Measurements from ENCODE around the gene ANTXR1.

The ANTXR1 gene

DNA sequence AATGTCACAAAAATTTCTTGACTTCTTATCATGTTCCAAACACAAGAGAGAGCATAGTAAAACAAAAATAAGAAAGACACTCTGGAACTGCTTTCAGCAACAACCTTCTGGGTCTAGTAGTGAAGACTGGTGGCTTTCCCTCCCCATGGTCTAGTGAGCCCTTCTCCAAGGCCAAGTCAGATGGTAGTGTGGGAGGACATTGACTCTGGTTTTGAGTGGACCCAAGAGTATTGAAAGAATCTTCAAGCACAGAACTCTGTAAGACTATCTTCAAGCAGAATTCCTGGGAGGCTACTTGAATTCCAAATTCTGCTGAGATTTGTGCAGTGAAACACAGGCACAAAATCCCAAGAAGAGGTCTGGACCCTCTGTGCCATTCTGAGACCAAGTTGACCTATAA, 21.1 kb downstream of the ANTXR1 start:
- DNase-seq (ENCODE audit: low read depth) = no peak

DNA sequence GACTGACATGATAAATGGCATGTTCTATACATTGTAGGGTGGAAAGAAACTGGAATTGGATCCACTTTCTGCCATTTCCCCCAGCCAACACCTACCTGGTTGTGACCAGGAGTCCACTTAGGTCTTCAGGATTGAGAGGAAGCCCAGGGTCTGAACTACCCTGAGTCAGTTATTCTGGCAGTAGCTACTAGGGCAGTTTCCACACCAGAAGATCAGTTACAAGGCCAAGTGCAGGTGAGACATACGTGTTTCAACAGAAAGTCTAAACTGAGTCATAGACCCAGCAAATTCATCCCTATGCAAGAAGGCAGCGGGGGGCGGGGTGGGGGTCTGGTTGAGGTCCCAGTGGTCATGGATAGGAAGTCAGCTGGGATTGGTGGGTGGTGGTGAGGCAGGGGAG, 21.9 kb downstream of the ANTXR1 start:
- DNase-seq (ENCODE audit: low read depth) = no peak

DNA sequence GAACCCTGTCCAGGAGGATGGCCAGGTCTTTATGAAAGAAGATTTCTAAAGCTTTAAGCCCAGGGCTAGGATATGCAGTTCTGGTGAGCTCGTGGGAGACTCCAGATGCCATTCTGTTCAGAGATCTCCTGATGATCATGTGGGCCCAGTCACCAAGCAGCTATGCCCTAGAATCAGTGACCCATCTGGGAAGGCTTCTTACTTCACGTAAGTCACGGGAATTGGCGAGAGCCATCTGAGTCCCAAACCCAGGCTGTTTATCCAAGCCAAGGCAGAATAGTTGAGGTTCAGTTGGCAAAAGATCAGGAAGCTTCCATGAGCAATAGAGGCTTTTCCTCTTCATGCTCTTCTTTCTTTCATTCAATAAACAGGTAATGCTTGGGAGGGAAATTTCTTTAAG, 23.9 kb downstream of the ANTXR1 start:
- no peak for DNase-seq (ENCODE audit: low read depth)

DNA sequence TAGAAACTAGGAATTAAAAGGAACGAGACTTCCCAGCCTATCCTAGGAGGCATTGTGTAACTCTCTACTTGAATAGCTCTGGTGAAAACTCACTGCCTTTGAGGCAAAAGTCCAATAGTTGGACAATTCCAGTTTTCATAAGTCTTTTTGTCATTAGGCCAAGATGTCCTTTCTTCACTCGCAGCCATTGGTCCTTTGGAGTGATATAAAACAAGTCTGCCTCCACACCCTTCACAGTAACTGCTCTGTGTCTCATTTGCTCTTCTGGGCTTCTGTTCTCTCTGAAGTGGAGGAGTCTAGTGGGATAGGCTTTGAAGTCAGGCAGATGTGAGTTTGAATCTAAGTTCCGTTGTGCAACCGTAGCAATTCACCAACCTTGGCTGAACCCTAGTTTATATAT, 28.2 kb downstream of the ANTXR1 start:
- no peak for DNase-seq (ENCODE audit: low read depth)

DNA sequence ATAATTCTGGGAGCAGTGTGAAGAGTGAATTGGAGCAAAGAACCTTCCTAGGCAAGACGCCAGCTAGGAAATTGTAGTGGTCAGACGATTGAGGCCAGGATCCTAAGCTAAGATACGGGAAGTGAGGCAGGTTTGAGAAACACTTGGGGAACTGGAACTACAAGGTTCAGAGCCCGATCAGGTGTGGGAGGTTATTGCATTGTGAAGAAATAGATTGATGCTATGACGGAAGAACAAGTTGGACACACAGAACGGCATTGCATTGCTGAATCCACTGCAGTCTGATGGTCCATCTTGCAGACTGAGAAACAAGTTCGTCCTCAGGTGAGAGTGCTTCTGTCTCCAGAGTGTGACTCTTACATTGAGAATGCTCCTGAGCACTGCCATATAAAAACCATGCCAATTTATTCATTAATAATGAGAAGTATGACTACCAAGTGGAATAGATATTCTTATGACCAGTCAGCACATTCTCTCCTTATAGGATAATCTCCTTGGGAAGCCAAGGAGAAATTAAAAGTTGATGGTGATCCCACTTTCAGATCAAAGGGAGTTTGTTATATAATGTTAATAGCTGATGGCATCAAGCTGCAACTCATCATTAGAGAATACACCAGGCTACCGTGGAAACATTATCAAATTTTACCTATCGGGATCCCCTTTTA, 30.9 kb downstream of the ANTXR1 start:
- no peak for DNase-seq (ENCODE audit: low read depth)

DNA sequence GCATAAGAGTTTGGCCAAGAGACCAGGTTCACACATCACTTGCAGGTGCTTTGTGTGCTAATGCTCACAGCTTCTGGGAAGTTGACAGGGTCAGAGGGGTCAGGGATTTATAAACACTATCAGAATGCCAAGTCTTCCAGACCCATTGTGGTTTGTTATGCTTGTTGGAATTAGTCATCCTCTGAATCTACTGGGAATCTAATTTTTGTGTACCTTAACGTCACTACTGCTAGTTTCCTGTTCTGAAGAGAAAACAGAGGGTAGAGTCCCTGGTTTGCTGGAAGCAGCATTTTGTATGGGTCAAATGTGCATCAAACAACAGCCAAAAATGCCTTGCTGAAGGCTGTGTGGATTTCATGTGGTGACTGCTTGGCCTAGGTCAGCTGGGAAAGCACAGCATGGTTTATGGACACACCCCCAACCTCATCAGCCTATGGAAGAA, 33.3 kb downstream of the ANTXR1 start:
- no peak for DNase-seq (ENCODE audit: low read depth)

DNA sequence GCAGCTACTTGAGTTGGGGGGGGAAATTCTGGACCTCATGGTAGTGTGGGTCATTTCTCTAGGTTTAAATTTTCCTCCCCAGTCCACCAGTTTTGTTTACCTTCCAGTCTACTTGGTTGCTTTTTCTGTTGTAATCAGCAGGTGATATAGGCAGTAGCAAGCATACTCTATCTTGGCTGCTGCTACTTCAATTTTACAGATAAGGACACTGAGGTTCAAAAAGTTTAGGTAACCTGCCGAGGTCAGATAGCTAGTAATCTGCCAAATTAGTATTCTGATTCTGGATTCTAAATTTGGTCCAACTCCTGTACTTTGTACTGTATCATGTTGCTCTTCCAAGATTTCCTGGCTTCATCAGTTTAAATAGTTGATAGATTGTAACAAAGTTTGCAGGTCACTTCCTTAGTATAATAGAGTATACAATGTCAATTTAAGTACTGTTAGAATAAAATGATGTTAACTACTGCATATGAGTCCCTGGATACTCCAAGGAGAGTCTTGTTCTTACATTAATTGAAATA, 34.7 kb downstream of the ANTXR1 start:
- DNase-seq (ENCODE audit: low read depth) = no peak

DNA sequence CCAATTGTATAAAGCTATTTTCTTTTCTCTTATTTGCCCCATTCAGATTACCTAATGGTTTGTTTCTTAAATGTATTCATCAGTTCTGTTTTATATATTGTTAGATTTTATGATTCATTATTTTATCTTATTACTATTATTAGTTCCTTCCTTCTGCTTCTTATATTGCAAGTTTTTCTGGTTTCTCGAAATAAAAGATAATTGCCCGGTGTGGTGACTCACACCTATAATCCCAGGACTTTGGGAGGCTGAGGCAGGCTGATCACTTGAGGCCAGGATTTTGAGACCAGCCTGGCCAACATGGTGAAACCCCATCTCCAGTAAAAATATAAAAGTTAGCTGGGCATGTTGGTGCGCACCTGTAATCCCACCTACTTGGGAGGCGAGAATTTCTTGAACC, 37.8 kb downstream of the ANTXR1 start:
- DNase-seq (ENCODE audit: low read depth) = no peak

DNA sequence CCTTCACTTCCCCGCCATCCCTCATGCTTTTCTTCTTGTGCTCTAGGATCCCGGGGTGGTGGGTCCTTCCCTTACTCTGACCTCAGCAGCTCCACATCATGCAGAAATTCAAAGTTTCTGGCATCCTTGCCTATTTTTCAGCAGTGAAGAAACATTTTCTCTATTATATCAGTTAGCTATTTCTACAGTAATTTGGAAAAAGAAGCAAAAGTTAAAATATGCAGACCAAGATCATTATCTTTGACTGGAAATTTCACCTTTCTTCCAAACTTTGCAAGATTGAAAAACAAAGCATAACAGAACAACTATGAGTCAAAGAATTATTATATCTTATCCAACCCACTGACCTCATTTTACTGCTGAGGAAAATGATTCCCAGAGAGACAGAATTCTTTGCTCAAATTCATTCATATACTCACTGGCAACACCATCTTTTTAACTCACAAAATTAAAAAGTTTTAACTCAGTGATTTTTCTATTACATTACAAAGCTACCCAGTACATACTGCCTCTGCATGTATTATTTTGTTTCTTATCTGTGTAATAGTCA, 40.5 kb downstream of the ANTXR1 start:
- DNase-seq (ENCODE audit: low read depth) = no peak

DNA sequence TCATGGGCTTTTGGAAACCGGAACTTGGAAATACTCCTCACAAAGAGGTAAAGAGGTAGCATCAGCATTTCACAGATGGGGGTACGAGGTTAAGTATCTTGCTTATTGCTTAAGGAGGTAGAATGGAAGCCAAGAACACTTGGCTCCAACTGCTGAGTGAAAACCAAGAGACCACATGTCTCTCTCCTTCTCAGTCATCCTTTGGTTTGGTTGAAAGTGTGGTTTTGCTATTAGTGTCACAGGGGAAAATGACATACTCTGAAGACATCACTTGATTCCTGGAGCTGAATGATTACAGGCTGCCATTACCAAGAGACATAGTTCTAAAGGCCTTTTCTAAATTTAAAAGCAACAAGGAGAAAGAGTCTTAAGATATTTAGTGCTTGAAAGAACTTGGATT, 41.5 kb downstream of the ANTXR1 start:
- no peak for DNase-seq (ENCODE audit: low read depth)

DNA sequence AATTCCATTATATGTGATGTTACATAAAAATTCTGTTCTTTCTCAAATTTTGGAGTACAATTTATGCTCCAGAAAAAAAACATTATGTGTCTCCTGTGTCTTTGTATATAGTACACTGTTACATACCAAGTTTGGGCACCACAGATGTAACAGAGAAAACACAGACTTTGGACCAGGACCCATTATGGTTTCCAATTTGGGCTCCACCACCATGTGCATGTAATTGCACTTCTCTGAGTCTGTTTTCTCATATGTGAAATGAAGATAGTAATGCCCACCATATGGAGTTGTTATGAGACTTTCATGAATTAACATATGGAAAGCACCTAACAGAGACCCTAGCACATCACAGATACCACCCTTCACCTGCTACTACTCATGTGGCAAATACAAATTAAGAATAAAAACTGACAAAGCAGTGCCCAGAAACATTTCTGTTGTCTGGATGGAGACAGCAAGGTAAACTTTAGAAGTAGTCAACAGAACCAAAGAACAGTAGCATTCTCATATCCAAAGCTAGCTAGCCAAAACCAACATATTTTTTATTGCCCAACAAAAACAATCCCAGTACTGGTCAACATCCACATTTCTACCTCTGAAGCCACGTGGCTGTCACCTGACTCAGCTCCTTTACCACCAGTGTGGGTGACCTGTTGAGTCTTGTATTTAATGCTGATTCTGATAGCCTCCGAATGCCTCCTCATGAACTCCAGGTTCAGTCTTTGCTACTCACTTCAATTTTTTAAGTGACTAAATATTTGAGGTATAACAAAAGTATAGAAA, 42.9 kb downstream of the ANTXR1 start:
- DNase-seq (ENCODE audit: low read depth) = no peak

DNA sequence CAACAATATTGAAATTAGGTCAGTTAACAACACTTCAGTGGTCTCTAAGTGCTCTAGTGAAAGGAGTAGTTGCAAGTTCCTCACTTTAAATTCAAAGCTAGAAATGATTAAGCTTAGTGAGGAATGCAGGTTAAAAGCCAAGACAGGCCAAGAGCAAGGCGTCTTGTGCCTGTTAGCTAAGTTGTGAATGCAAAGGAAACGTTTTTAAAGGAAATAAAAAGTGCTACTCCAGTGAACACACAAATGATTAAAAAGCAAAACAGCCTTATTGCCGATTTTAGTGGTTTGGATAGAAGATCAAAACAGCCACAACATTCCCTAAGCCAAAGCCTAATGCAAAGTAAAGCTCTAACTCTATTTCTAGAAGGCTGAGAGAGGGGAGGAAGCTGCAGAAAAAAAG, 44.7 kb downstream of the ANTXR1 start:
- DNase-seq (ENCODE audit: low read depth) = no peak

DNA sequence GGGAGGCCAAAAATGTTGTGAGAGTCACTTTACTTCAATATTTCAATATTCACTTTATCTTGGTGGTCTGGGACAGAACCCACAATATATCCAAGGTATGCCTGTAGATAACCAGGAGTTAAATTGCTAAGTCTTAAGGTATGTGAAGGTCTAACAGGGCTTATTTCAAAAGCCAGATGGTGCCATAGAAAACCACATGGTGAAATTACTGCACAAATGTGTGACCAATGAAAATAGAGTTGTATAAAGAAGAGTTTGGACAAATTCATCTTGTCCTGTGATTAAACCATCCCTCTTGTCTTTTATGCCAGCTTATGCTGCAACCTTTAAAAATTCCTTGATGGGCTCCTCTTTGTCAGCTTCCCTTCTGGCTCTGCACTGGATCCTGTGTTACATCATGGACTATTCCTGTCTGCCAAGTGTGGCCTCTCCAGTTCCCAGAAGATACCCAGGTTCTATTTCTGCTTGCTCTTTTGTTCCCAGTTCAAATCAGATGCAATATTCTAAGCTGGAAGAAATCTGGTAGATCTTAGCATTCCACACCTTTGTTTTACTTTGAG, 46.8 kb downstream of the ANTXR1 start:
- no peak for DNase-seq (ENCODE audit: low read depth)

DNA sequence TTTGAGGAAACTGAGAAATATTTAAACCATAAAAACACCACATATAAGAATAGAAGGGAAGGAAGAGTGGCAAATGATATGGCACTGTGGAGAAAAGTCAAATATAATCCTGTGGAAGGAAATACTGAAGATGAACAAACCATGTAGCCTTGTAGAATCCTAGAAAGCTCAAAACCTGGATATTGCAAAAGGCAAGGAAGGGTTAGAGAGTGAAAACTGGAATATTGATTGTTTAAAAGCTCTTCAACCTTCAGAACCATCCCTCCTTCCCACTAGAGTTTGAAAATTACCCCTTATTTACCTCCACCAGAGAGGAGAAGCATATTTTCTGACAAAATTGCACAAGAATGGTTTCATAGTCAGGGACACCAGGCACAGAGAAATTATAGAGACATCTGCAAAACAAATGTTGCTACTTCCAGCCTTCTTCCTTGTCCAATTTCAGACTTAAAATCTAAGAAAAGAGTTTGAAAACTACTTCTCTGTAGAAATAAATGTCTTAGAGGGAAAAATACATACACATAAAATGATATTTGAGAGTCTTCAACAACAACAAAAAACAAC, 48.0 kb downstream of the ANTXR1 start:
- no peak for DNase-seq (ENCODE audit: low read depth)

DNA sequence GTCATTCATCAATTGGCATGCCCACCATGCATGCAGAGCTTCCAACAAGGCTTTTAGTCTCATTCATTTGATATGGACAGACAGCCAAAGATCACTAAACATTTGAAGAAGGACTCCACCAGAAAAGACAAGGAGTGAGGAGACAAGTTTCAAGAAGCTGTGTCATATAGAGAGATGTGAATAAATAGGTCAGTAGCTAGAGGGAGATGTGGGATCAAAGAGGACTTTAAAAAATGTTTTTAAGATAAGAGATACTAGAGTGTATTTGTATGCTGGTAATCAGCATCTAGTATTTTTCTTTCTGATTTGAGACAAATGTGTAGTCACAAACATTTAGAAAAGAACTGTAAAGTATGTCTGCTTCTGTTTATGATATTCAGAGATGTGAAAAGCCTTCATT, 48.5 kb downstream of the ANTXR1 start:
- DNase-seq (ENCODE audit: low read depth) = no peak

DNA sequence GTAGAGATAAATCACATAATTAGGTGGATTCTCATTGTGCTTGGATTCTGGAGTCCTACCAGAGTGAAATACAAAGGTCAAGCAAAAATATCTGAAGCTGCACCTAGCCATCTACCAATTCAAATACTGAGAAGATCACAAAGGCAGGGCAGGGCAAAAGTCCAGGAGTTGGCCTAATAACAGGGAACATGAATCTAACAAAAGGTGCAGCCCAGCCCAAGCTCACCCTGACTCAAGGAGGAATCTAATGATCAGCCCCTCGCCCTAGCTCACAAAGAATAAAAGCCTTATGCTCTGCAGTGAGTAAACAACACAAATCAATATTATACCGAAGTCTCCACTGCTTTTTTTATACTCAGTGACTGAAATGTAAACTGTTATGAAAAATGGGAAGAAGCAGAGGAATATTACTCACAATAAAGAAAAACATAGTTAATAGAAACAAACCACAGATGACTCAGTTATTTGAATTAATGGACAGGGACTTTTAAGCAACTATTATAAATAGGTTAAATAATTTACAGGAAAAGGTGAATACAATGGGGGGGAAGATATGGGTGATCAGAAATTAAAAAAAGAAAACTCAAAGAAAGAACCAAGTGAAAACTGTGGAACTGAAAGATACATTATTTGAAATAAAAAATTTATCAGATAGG, 49.5 kb downstream of the ANTXR1 start:
- no peak for DNase-seq (ENCODE audit: low read depth)

DNA sequence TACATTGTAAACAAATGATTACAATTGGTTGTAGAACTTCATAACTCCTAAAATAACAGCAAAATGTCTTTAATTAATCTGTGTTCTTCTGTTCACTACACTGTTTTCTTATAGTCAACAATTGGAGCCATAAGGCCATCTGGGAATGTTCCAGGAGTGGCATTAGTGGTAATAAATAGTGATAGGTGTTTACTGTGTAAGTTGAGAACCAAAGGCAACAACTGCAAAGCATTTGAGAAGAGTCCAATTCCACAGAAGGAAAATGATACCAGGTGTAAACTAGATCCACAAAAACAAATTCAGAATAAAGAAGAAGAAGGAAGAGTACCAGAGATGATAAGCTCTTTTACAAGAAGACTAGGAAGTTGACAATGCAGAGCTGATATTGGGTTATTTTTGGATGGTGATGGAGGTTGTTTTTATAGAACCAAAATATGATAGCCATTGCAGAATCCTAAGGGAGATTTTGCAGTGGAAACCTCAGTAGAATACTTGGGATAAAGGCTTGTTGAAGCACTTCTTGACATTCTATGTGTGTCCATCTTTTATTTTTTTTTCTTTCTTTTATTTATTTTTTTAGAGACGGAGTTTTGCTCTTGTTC, 52.9 kb downstream of the ANTXR1 start:
- no peak for DNase-seq (ENCODE audit: low read depth)

DNA sequence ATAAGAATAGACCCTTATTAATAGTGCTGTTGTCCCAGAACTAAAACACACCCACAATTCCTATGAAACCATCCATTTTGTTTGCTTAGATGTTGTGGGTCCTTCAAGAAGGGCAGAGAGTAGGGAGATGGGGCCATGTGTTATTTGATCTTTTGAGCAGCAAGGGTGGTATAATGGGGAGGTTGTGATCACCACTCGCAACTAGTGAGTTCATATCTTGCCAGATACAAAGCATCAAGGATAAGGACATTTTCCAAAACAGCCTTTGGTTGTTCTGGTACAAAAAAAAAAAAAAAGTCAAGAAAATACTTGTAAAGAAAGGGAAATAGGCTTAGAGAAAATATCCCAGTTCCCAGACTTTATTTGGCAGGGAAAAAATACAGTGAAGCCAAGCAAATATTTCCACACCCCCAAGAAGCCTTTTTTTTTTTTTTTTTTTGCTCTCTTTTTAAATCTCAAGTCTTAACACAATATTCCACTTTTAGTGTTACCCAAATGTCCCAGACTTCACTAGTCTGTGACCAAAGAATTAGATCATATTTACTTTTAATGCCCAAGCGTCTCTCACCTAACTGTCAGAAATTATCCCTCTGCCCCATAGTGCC, 54.1 kb downstream of the ANTXR1 start:
- DNase-seq (ENCODE audit: low read depth) = no peak

DNA sequence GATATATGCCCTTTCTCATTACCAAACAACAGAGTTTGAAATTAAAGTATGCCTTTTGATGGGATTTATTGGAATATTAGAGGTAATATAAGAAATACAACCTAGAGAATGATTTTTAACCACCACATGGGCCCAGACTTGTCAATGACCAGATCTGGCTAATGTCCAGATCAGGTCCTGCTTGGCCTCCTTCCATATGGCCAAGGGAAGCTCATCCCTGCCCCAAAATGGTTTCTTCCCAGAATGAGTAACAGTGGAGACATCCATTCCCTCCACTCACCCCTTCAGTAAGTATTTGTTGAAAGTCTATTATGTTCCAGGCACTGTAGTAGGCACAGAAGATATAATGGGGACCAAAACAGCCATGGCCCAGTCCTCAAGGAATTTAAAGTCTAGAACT, 54.9 kb downstream of the ANTXR1 start:
- DNase-seq (ENCODE audit: low read depth) = no peak

DNA sequence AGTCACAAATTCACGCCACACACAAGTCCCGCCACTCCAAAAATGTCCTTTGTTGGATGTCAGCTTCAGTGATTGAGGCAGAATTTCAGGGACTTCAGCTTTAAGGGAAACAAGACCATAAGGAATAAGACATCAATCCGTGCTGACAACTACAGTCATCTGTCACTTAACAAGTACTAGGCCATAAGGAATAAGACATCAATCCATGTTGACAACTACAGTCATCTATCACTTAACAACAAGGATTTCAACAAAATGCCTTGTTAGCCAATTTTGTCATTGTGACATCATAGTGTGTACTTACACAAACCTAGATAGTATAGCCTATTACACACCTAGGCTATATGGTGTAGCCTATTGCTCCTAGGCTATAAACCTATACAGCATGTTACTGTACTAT, 58.0 kb downstream of the ANTXR1 start:
- no peak for DNase-seq (ENCODE audit: low read depth)

DNA sequence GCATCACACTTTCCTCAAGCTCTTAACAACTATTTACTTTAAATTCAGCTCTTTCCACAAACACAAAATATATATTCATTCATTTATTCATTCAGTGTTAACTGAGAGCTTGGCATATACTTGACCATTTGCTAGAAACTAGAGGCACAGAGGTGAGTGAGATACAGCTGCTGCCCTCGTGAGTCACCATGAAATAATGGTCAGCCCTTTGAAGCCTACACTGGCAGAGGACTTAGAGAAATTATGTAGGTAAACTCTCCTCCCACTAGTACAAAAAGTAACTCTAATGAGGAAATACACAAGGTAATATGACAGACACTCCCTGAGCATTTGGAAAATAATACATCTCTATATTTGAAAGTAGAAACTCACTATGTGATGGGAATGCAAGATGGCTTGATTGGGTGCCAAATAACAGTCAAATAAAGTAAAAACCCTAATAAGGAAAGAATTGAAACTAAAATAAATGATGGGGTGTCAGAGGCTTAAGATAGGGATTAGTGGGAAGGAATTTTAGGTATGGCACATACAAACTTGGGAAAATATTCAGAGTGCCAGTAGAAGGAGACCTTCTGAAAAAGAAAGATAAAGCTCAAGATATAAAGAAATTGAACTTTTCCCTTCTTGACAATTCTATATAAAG, 61.1 kb downstream of the ANTXR1 start:
- DNase-seq (ENCODE audit: low read depth) = no peak
